GM19351 (cell line): ENCODE results near the gene STAM2.
"Not testable (repeated sequence)": the region's sequence is repeated elsewhere in the genome, so short reads cannot be mapped to it uniquely, and the experiment has no call there.

ENCODE experiments used
- ATAC-seq: cut with Tn5 transposase; IDR thresholded peaks from one replicate; pipeline ENCODE4 v1.9.1; 2021; ENCODE audit warnings: mild to moderate bottlenecking, moderate library complexity; ENCODE audit not compliant: unreplicated experiment

STAM2 gene

GRCh38 chr2:152114366-152114765 is 61.2 kb downstream of the STAM2 start:
- no peak for ATAC-seq

DNA sequence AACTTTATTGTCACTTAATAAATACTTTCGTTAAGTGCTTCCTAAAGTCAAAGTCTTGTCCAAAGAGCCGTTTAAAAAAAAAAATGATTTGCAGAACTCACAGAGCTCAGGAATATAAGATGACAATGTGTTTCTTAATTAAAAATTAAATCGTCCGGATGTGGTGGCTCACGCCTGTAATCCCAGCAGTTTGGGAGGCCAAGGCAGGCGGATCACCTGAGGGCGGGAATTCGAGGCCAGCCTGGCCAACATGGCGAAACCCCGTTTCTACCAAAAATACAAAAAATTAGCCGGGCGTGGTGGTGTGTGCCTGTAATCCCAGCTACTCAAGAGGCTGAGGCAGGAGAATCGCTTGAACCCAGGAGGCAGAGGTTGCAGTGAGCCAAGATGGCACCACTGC is 68.4 kb downstream of the STAM2 start:
- not testable (repeated sequence) for ATAC-seq

- no peak for ATAC-seq
Measured at GRCh38 chr2:152106464-152106863, 69.1 kb downstream of the STAM2 start.

GRCh38 chr2:152103271-152103670 is 72.3 kb downstream of the STAM2 start:
- ATAC-seq: no peak

GRCh38 chr2:152100961-152101360 is 74.6 kb downstream of the STAM2 start:
- ATAC-seq: no peak

DNA sequence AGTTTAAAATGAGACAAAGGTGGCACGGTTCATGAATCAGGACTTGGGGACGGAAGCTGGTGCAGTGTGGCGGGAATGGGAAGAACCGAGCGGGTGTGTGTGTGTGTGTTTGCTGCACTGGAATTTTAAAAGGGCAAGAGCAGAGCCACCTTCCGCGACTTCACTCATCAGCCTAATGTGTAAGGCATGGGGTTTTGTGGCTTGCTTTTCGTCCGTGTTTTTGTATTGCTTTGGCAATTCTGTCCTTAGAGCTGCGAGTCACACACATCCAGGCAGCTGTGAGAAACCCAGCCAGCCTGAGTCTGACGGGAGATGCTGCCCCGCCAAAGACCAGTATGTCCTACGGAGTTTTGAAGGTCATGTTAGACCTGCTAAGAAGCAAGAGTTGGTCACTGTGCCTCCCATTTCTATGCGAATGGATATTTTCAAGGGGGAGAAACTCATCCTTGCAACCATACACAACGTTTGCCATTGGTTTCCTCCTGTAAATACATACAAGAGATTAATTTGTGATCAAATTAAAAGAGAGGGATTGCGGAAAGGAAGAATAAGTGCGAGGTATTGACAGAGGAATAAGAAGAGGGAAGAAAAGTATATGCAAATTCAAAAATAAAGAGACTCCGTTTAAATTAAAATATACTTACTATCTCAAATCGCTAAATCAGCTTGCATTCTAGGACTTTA is 76.1 kb downstream of the STAM2 start:
- ATAC-seq: peak; percentile 26

GRCh38 chr2:152098496-152099366 is 76.8 kb downstream of the STAM2 start, which contains the start of gene CACNB4:
CACNB4 (minus strand) TSS chr2:152099044.
- peak; percentile 32 for ATAC-seq

GRCh38 chr2:152097801-152098495 is 77.6 kb downstream of the STAM2 start:
- peak; percentile 28 for ATAC-seq

DNA sequence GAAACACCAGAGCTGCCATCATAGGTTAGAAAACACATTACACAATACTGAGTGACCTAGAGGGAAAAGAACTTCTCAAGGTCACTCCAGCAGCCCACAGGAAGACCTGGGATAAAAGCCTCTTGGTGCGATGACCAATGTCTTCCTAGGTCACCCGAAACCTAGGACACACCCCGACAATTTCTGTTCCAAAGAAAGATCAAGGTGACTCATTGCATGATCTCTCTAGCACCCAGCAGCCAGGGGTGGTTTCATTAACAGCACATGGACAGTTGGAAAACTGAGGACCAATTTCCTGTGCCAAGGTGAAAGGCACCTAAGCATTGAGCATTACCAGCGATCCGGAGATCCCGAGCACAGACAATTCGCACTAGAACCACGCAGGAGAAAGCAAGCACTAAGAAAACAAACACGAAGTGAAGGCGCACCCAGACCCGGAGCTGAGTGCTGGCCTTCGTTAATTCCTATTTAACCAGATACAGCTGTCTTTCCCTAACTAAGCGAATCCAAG is 78.2 kb downstream of the STAM2 start:
- no peak for ATAC-seq

DNA sequence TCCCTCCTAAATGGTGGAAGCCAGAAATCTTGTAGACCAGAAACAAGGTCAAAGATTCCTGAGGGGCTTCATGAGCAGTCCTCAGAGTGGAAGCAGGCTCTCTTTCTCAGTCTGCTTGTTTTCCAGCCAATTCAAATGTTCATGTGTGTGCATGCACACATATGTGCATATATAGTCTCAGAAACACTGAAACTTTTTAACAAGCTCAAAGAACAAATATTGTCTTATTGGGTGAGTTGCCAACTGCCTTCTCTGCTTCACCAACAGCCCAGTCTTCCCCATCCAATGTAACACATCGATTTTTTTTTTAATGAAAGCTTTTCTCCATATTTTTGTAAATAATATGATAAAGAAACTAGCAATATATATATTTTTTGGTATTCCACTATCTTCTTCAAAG is 80.4 kb downstream of the STAM2 start:
- no peak for ATAC-seq

GRCh38 chr2:152094014-152094413 is 81.5 kb downstream of the STAM2 start:
- ATAC-seq: no peak

GRCh38 chr2:152093464-152093863 is 82.1 kb downstream of the STAM2 start:
- ATAC-seq: no peak

GRCh38 chr2:152092095-152092494 is 83.5 kb downstream of the STAM2 start:
- no peak for ATAC-seq

DNA sequence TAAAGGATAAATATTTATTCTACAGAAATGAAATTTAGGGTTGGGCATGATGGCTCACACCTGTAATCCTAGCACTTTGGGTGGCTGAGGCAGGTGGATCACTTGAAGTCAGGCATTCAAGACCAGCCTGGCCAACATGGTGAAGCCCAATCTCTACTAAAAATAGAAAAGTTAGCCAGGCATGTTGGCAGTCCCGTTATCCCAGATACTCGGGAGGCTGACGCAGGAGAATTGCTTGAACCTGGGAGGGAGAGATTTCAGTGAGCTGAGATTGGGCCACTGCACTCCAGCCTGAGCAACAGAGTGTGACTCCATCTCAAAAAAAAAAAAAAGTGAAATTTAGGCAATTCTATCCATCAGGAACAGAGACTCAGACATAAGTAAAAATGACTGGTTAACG is 84.8 kb downstream of the STAM2 start:
- not testable (repeated sequence) for ATAC-seq

GRCh38 chr2:152089238-152089637 is 86.3 kb downstream of the STAM2 start:
- no peak for ATAC-seq

DNA sequence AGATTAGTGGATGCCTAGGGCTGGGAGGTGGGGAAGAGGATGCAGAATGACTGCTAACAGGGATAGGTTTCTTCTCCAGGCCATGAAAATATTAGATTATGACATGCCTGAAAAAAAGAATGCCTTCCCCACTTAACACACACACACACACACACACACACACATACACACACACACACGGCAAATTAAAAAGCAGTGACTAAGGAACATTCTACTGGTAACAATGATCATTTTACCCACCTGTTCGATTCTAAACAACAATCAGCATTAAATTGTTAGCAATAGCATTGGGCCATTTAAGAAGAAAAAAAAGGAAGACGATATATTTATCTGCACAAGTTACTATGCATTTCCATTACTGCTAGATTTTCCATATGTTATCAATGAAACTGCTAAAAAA is 87.6 kb downstream of the STAM2 start:
- ATAC-seq: no peak

- ATAC-seq: no peak
Measured at GRCh38 chr2:152086231-152086630, 89.3 kb downstream of the STAM2 start.

GRCh38 chr2:152084076-152084475 is 91.5 kb downstream of the STAM2 start:
- no peak for ATAC-seq

- ATAC-seq: no peak
Measured at GRCh38 chr2:152083202-152083875, 92.2 kb downstream of the STAM2 start.

- peak; percentile 98 for ATAC-seq
Measured at GRCh38 chr2:152078662-152079061, 96.9 kb downstream of the STAM2 start.

GRCh38 chr2:152078023-152078422 is 97.5 kb downstream of the STAM2 start:
- no peak for ATAC-seq
